LNCaP clone FGC (cell line): ENCODE measurements around the gene CTBP1.
A peak's percentile ranks its signal among the peaks of the same experiment; 100 is the strongest.

ENCODE experiments used
- DNase-seq: peaks from one replicate; pipeline ENCODE4 v3.0.0-alpha.2; 2011; ENCODE audit warnings: low read depth
- H3K4me3 ChIP-seq: 2 replicates; pipeline ENCODE4 v1.5.1; 2011; ENCODE audit warnings: mild to moderate bottlenecking, low read depth, low read length, control low read depth
- TF ChIP-seq, protein P1 (sequence below): IDR thresholded peaks from 2 replicates; pipeline ENCODE4 v1.5.1; 2012; ENCODE audit warnings: mild to moderate bottlenecking; ENCODE audit not compliant: control insufficient read depth, insufficient read depth; ENCODE audit errors: extremely low read depth

Gene CTBP1

DNA sequence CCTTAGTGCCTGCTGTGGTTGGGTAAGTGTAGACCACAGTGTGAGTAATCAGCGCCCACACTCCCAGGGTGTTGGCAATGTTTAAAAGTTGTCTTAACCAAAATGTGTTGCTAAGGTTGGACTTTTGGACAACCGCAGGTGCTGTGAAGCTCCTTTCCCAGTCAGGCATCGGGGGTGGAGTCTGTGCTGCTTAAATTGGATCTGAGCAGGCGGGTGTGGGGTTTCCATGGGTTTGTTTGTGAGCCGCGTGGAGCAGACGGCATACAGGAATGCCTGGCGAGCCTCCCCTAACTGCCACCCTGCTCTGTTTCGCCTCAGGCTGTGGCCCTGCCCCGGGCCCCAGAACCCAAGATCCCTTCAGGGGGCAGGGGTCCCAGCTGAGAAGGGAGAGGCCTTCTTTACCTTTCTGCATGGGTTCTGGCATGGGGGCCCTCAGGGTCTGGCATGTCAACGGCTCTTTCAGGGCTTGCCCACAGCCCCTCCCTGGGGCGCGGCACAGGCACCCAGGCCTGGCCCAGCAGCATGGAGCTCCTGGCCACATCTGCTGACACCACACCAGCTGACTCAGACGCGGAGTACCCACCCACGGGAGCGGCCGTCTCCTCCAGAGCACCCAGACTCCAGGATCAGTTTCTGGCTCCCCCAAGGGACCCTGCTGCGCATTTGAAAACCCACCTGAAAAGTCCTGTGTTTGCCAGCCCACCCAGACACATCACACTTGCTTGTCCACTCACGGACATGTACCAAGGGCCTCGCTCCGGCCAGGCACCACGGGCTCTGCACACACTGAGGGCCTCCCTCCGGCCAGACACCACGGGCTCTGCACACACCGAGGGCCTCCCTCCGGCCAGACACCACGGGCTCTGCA lies 71.4 kb downstream of the CTBP1 start:
- no peak overlapping the region for H3K4me3 ChIP-seq
- no peak for DNase-seq
- TF ChIP-seq, protein P1, sequence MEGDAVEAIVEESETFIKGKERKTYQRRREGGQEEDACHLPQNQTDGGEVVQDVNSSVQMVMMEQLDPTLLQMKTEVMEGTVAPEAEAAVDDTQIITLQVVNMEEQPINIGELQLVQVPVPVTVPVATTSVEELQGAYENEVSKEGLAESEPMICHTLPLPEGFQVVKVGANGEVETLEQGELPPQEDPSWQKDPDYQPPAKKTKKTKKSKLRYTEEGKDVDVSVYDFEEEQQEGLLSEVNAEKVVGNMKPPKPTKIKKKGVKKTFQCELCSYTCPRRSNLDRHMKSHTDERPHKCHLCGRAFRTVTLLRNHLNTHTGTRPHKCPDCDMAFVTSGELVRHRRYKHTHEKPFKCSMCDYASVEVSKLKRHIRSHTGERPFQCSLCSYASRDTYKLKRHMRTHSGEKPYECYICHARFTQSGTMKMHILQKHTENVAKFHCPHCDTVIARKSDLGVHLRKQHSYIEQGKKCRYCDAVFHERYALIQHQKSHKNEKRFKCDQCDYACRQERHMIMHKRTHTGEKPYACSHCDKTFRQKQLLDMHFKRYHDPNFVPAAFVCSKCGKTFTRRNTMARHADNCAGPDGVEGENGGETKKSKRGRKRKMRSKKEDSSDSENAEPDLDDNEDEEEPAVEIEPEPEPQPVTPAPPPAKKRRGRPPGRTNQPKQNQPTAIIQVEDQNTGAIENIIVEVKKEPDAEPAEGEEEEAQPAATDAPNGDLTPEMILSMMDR, result no peak

GRCh38 chr4:1176398-1177273 lies 72.3 kb downstream of the CTBP1 start:
- H3K4me3 ChIP-seq, result no peak overlapping the region
- DNase-seq, result no peak
- TF ChIP-seq, protein P1, result no peak

DNA sequence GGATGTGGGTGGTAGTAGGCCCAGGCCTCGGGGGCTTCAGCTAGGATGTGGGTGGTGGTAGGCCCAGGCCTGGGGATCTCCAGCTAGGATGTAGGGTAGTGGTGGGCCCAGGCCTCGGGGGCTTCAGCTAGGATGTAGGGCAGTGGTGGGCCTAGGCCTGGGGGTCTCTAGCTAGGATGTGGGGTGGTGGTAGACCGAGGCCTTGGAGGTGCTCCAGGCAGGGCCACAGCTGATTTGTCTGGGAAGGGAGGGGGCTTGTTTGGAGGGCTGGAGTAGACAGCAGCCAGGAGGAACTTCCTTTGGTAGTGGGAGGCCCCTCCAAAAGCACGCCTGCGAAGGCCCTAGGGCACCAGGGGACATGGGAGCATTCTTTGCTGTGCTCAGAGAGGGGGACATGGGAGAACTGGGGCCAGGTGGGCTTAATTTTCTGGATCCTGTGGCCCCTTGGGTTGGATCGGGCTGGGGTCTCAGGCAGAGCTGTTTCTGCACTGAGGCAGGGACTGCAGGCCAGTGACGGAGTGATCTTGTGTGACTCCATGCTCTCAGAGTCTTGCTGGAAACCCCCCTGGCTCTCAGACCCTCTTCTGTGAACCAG lies 73.2 kb downstream of the CTBP1 start:
- TF ChIP-seq, protein P1, result no peak
- DNase-seq, result no peak
- H3K4me3 ChIP-seq, result no peak overlapping the region

DNA sequence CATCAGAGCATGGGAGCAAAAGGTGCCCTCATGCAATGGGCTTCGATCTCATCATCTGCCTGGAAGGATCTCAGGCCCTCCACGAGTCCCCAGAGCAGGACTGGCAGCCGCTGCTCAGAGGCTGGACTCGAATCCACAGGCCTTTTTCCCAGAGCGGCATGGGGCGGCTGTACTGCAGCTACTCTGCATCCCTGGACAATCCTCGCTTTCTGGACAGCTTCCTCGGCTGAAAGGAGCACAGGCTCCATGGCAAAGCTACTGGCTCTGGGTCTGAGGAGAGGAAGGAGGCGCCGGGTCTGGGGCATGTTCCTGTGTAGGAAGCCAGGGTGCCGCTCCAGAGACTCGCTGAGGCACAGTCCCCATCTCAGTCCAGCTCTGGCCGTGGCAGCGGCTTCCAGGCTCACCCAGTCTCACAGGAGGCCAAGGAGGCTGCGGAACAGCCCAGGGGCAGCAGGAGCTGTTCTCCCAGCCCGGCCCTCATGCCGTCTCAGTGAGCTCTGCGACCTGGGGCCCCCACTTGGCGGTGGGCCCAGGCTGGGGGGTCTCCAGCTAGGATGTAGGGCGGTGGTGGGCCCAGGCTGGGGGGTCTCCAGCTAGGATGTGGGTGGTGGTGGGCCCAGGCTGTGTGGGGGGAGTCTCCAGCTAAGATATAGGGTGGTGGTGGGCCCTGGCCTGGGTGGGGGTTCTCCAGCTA lies 73.8 kb downstream of the CTBP1 start:
- DNase-seq, result no peak
- TF ChIP-seq, protein P1, result no peak
- no peak overlapping the region for H3K4me3 ChIP-seq

DNA sequence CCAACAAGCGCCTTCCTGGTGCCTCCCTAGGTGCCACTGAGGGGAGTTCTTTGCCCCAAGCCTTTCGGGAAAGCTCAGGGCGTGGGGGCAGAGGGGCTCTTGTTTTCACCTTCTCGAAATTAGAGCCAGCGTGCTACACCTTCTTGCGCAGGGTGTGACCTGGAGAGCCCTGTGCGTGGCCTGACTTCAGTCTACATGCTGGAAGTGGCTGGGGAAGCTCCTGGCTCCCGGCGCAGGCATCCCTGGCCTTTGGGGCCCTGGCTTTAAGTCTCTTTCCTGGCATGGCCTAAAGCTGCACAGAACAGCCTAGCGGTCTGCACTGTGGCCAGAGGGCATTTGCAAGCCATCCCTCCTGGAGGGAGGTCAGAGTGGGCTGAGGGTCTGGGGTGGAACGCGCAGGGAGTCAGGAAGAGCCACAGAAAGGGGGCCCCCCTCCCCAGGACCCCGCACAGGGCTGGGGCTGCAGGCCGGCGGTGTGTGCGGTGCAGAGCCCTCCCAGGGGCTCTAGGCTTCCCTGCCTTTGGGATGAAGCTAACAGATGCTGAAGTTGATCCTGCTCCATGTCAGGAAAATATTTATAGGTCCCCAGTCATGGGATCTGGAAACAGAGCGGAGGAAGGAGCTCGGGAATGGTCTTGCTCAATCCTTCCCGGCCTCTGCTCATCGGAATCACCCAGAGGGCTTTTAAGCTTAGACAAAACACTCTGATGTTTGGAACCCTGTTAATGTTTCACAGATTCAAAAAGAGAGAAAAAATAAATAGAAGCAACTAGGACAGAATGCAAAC lies 75.8 kb downstream of the CTBP1 start:
- no peak for DNase-seq
- peak overlapping the region; percentile 57 for H3K4me3 ChIP-seq

More for the DNA sequence above, 75.8 kb downstream of the CTBP1 start:
- TF ChIP-seq, protein P1, result no peak
